Chondrocyte (in vitro differentiated cells): Measurements from ENCODE around the gene STAT3. TPM values are rescaled to one million over a fixed set of nuclear protein-coding genes. Genes with fewer than 3 reads are reported as not detected.
"Not testable (repeated sequence)": the region's sequence is repeated elsewhere in the genome, so short reads cannot be mapped to it uniquely, and the experiment has no call there.

Source experiments
- DNase-seq: peaks from one replicate; pipeline ENCODE4 v3.0.0; 2021; ENCODE audit warnings: mixed read lengths, low spot score
- H3K27ac Mint-ChIP-seq: one replicate; pipeline ENCODE4 v1.8.0; 2021; ENCODE audit warnings: mild to moderate bottlenecking, moderate library complexity, mixed read lengths; ENCODE audit not compliant: unreplicated experiment
- H3K27me3 Mint-ChIP-seq: 2 replicates; pipeline ENCODE4 v1.8.0; 2021; ENCODE audit warnings: low read depth, mixed read lengths
- H3K36me3 Mint-ChIP-seq: 2 replicates; pipeline ENCODE4 v1.8.0; 2021; ENCODE audit warnings: low read depth, mixed read lengths
- H3K4me1 Mint-ChIP-seq: 2 replicates; pipeline ENCODE4 v1.8.0; 2021; ENCODE audit warnings: low read depth, mild to moderate bottlenecking, mixed read lengths
- H3K4me3 Mint-ChIP-seq: one replicate; pipeline ENCODE4 v1.8.0; 2021; ENCODE audit warnings: mild to moderate bottlenecking, moderate library complexity, mixed read lengths; ENCODE audit not compliant: unreplicated experiment
- H3K9me3 Mint-ChIP-seq: 2 replicates; pipeline ENCODE4 v1.8.0; 2021; ENCODE audit warnings: low read depth, mixed read lengths
- CTCF ChIP-seq: fragments of 200-600 bp; sonication (generic); IDR thresholded peaks from 2 replicates; pipeline ENCODE4 v1.5.0; 2021; ENCODE audit warnings: antibody characterized with exemption, mild to moderate bottlenecking, moderate library complexity
- total RNA-seq: library from RNA; stranded (reverse); gene quantifications from 3 replicates; pipeline ENCODE4 v1.2.1, GENCODE V29; 2021

Gene STAT3
- total RNA-seq, 1 donor from 2014 or later, result 164 TPM

GRCh38 chr17:42306385-42306667, 81.9 kb downstream of the STAT3 start:
- no peak for DNase-seq
- Mint-ChIP-seq H3K27ac (peak overlapping the region; percentile 22), H3K9me3 (no peaks in the 10 kb centered on the region), H3K4me1 (no peaks in the 10 kb centered on the region), H3K27me3 (no peaks in the 10 kb centered on the region), H3K4me3 (no peak overlapping the region), H3K36me3 (peaks cover 35% of the 10 kb centered on the region)
- no peak for TF ChIP-seq CTCF

GRCh38 chr17:42305543-42306384, 82.5 kb downstream of the STAT3 start:
- no peak overlapping the region for H3K27ac Mint-ChIP-seq
- no peak for DNase-seq
- H3K9me3 Mint-ChIP-seq, result no peaks in the 10 kb centered on the region
- H3K4me1 Mint-ChIP-seq, result no peaks in the 10 kb centered on the region
- no peak overlapping the region for H3K4me3 Mint-ChIP-seq
- no peaks in the 10 kb centered on the region for H3K27me3 Mint-ChIP-seq
- no peak for TF ChIP-seq CTCF
- peaks cover 38% of the 10 kb centered on the region for H3K36me3 Mint-ChIP-seq

- not testable (repeated sequence) for H3K27ac Mint-ChIP-seq, H3K27me3 Mint-ChIP-seq, H3K4me1 Mint-ChIP-seq, H3K9me3 Mint-ChIP-seq, H3K4me3 Mint-ChIP-seq, DNase-seq
- peaks cover 35% of the 10 kb centered on the region for H3K36me3 Mint-ChIP-seq
These were observed 83.3 kb downstream of the STAT3 start for GRCh38 chr17:42305031-42305330.

GRCh38 chr17:42304187-42305030, 83.8 kb downstream of the STAT3 start:
- H3K27ac Mint-ChIP-seq, result no peak overlapping the region
- H3K27me3 Mint-ChIP-seq, result no peaks in the 10 kb centered on the region
- no peaks in the 10 kb centered on the region for H3K9me3 Mint-ChIP-seq
- H3K4me1 Mint-ChIP-seq, result no peaks in the 10 kb centered on the region
- no peak overlapping the region for H3K4me3 Mint-ChIP-seq
- DNase-seq, result no peak
- no peak for TF ChIP-seq CTCF
- H3K36me3 Mint-ChIP-seq, result peaks cover 33% of the 10 kb centered on the region

GRCh38 chr17:42303694-42304093, 84.5 kb downstream of the STAT3 start:
- H3K27ac Mint-ChIP-seq, result no peak overlapping the region
- no peaks in the 10 kb centered on the region for H3K4me1 Mint-ChIP-seq
- no peak for TF ChIP-seq CTCF
- H3K9me3 Mint-ChIP-seq, result no peaks in the 10 kb centered on the region
- no peak overlapping the region for H3K4me3 Mint-ChIP-seq
- DNase-seq, result no peak
- H3K27me3 Mint-ChIP-seq, result no peaks in the 10 kb centered on the region
- peaks cover 34% of the 10 kb centered on the region for H3K36me3 Mint-ChIP-seq
